HepG2 (cell line): ENCODE measurements around the gene NCOA5. TPM values are rescaled to one million over a fixed set of nuclear protein-coding genes. Genes with fewer than 3 reads are reported as not detected.

Experiments
- CREB3 ChIP-seq: sonication (generic); formaldehyde crosslinking; IDR thresholded peaks from 2 replicates; pipeline ENCODE4 v1.5.0; 2020; ENCODE audit warnings: missing genetic modification reagents
- DNMT3B ChIP-seq: conservative IDR thresholded peaks from 2 replicates; pipeline ENCODE4 v1.6.1; 2016; ENCODE audit warnings: missing biosample characterization, control low read depth
- ETV5 ChIP-seq: IDR thresholded peaks from 2 replicates; pipeline ENCODE4 v1.6.1; 2018; ENCODE audit warnings: missing biosample characterization, missing genetic modification reagents, inconsistent platforms, borderline replicate concordance
- IRX3 ChIP-seq: sonication (generic); formaldehyde crosslinking; IDR thresholded peaks from 2 replicates; pipeline ENCODE4 v1.8.1; 2023; ENCODE audit warnings: mild to moderate bottlenecking, low read depth, missing genetic modification reagents, borderline replicate concordance
- KLF16 ChIP-seq, 2 experiments: sonication (generic) in 1 of 2; formaldehyde crosslinking in 1 of 2; IDR thresholded peaks; 2 replicates each; pipeline versions ENCODE4 v1.6.1 to v1.8.0; 2016 to 2023; ENCODE audit warnings: missing genetic modification reagents in 2 of 2, missing compliant biosample characterization in 1 of 2
- MED13 ChIP-seq: sonication (generic); formaldehyde crosslinking; IDR thresholded peaks from 2 replicates; pipeline ENCODE4 v1.5.0; 2020; ENCODE audit warnings: missing genetic modification reagents
- NR2C2 ChIP-seq: sonication (generic); formaldehyde crosslinking; IDR thresholded peaks from 2 replicates; pipeline ENCODE4 v1.4.0; 2020; ENCODE audit warnings: missing genetic modification reagents, mild to moderate bottlenecking, moderate library complexity, borderline replicate concordance
- POGZ ChIP-seq: sonication (generic); formaldehyde crosslinking; IDR thresholded peaks from 2 replicates; pipeline ENCODE4 v1.4.0; 2020; ENCODE audit warnings: mild to moderate bottlenecking, missing genetic modification reagents
- SP1 ChIP-seq, 2 experiments: fragments of 450-650 bp in 1 of 2; sonication (generic) in 1 of 2; formaldehyde crosslinking in 1 of 2; IDR thresholded peaks; 2 replicates each; pipeline versions ENCODE4 v1.4.0 to v1.6.1; 2016 to 2020; ENCODE audit warnings: missing genetic modification reagents in 1 of 2
- SP4 ChIP-seq: sonication (generic); formaldehyde crosslinking; IDR thresholded peaks from 2 replicates; pipeline ENCODE4 v1.8.1; 2023; ENCODE audit warnings: mild to moderate bottlenecking, missing genetic modification reagents
- ZBTB43 ChIP-seq: sonication (generic); formaldehyde crosslinking; conservative IDR thresholded peaks from 2 replicates; pipeline ENCODE4 v1.4.0; 2020; ENCODE audit warnings: missing genetic modification reagents
- ZBTB7A ChIP-seq: sonication (generic); formaldehyde crosslinking; IDR thresholded peaks from 2 replicates; pipeline ENCODE4 v1.8.0; 2022; ENCODE audit warnings: mild to moderate bottlenecking, missing genetic modification reagents
- ZNF225 ChIP-seq: sonication (generic); formaldehyde crosslinking; IDR thresholded peaks from 2 replicates; pipeline ENCODE4 v1.4.0; 2020; ENCODE audit warnings: mild to moderate bottlenecking, missing genetic modification reagents
- ZNF766 ChIP-seq: sonication (generic); formaldehyde crosslinking; IDR thresholded peaks from 2 replicates; pipeline ENCODE4 v1.5.0; 2020; ENCODE audit warnings: missing genetic modification reagents, borderline replicate concordance
- polyA plus RNA-seq, 8 experiments: library from polyadenylated mRNA; depleted of rRNA in 3 of 8; stranded (reverse) in 7 of 8; unstranded in 1 of 8; fragments of >200 nt; fragmentation: Illumina TruSeq in 4 of 8; extraction: Trizol in 4 of 8; gene quantifications; 2 replicates each; pipeline versions ENCODE4 v1.2.1 to v1.2.3, GENCODE V29; 2011 to 2016; ENCODE audit warnings: low read depth in 4 of 8, missing spikeins in 1 of 8, mixed read lengths in 1 of 8; ENCODE audit not compliant: insufficient read depth in 1 of 8
- total RNA-seq, 5 experiments: library from RNA; depleted of rRNA; stranded (reverse); fragments of >200 nt; fragmentation: Illumina TruSeq; extraction: Trizol; gene quantifications; 2 replicates each; pipeline ENCODE4 v1.2.3, GENCODE V29; 2016; ENCODE audit warnings: low read depth in 1 of 5
- TF ChIP-seq, protein P1 (sequence below), 2 experiments: fragments of 450-650 bp in 1 of 2; sonication (generic) in 1 of 2; formaldehyde crosslinking; IDR thresholded peaks; 2 replicates each; pipeline versions ENCODE4 v1.5.0 to v1.8.0; 2020 to 2022; ENCODE audit warnings: mild to moderate bottlenecking in 1 of 2, missing genetic modification reagents in 1 of 2
- TF ChIP-seq, protein P2 (sequence below): sonication (generic); formaldehyde crosslinking; IDR thresholded peaks from 2 replicates; pipeline ENCODE4 v1.4.0; 2020; ENCODE audit warnings: missing genetic modification reagents
- TF ChIP-seq, protein P3 (sequence below): sonication (generic); formaldehyde crosslinking; IDR thresholded peaks from one replicate; pipeline ENCODE4 v1.5.1; 2020; ENCODE audit warnings: mild to moderate bottlenecking, missing genetic modification reagents; ENCODE audit errors: not compliant biosample characterization

NCOA5 gene
- total and polyA plus RNA-seq, 2 of the 13 experiments (the other 11 are each of a cell fraction or from before 2014, with no cell fraction given) = 16.5 to 28.4 TPM

GRCh38 chr20:46126440-46127056 lies 36.8 kb upstream of the NCOA5 start (continued):
- TF ChIP-seq POGZ (CRISPR knock-in tag) = no peak
- TF ChIP-seq, protein P1, sequence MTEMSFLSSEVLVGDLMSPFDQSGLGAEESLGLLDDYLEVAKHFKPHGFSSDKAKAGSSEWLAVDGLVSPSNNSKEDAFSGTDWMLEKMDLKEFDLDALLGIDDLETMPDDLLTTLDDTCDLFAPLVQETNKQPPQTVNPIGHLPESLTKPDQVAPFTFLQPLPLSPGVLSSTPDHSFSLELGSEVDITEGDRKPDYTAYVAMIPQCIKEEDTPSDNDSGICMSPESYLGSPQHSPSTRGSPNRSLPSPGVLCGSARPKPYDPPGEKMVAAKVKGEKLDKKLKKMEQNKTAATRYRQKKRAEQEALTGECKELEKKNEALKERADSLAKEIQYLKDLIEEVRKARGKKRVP (CRISPR knock-in tag; IDR thresholded peaks at IDR 0.05) = peak in 1 of 2 experiments; percentile 27; a peak in 1 of 4 replicates
- no peak for TF ChIP-seq NR2C2 (CRISPR knock-in tag)
- peak; percentile 99 for TF ChIP-seq ZBTB43 (CRISPR knock-in tag)
- TF ChIP-seq MED13 = no peak
- no peak for TF ChIP-seq CREB3 (CRISPR knock-in tag)
- TF ChIP-seq DNMT3B (CRISPR knock-in tag) = no peak
- TF ChIP-seq SP1 (IDR thresholded peaks at IDR 0.05) = no peak
- no peak for TF ChIP-seq SP1 (CRISPR knock-in tag; IDR thresholded peaks at IDR 0.05)
- TF ChIP-seq ZBTB7A = no peak
- no peak for TF ChIP-seq SP4 (CRISPR knock-in tag)
- no peak for TF ChIP-seq ETV5 (CRISPR knock-in tag)
- no peak for TF ChIP-seq IRX3 (CRISPR knock-in tag)
- TF ChIP-seq KLF16 (CRISPR knock-in tag; IDR thresholded peaks at IDR 0.05) = no peak
- no peak for TF ChIP-seq ZNF766 (CRISPR knock-in tag)
- no peak for TF ChIP-seq ZNF225
- TF ChIP-seq, protein P2, sequence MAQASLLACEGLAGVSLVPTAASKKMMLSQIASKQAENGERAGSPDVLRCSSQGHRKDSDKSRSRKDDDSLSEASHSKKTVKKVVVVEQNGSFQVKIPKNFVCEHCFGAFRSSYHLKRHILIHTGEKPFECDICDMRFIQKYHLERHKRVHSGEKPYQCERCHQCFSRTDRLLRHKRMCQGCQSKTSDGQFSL = no peak
- TF ChIP-seq, protein P3, sequence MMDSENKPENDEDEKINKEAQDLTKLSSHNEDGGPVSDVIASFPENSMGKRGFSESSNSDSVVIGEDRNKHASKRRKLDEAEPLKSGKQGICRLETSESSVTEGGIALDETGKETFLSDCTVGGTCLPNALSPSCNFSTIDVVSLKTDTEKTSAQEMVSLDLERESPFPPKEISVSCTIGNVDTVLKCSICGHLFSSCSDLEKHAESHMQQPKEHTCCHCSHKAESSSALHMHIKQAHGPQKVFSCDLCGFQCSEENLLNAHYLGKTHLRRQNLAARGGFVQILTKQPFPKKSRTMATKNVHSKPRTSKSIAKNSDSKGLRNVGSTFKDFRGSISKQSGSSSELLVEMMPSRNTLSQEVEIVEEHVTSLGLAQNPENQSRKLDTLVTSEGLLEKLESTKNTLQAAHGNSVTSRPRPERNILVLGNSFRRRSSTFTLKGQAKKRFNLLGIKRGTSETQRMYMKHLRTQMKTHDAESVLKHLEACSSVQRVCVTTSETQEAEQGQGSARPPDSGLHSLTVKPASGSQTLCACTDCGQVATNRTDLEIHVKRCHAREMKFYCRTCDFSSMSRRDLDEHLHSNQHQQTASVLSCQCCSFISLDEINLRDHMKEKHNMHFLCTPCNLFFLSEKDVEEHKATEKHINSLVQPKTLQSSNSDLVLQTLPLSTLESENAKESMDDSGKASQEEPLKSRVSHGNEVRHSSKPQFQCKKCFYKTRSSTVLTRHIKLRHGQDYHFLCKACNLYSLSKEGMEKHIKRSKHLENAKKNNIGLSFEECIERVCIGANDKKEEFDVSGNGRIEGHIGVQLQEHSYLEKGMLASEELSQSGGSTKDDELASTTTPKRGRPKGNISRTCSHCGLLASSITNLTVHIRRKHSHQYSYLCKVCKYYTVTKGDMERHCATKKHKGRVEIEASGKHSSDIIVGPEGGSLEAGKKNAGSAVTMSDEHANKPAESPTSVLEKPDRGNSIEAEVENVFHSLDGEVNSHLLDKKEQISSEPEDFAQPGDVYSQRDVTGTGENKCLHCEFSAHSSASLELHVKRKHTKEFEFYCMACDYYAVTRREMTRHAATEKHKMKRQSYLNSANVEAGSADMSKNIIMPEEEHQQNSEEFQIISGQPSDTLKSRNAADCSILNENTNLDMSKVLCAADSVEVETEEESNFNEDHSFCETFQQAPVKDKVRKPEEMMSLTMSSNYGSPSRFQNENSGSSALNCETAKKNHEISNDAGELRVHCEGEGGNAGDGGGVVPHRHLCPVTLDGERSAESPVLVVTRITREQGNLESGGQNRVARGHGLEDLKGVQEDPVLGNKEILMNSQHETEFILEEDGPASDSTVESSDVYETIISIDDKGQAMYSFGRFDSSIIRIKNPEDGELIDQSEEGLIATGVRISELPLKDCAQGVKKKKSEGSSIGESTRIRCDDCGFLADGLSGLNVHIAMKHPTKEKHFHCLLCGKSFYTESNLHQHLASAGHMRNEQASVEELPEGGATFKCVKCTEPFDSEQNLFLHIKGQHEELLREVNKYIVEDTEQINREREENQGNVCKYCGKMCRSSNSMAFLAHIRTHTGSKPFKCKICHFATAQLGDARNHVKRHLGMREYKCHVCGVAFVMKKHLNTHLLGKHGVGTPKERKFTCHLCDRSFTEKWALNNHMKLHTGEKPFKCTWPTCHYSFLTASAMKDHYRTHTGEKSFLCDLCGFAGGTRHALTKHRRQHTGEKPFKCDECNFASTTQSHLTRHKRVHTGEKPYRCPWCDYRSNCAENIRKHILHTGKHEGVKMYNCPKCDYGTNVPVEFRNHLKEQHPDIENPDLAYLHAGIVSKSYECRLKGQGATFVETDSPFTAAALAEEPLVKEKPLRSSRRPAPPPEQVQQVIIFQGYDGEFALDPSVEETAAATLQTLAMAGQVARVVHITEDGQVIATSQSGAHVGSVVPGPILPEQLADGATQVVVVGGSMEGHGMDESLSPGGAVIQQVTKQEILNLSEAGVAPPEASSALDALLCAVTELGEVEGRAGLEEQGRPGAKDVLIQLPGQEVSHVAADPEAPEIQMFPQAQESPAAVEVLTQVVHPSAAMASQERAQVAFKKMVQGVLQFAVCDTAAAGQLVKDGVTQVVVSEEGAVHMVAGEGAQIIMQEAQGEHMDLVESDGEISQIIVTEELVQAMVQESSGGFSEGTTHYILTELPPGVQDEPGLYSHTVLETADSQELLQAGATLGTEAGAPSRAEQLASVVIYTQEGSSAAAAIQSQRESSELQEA (CRISPR knock-in tag) = no peak
